NT2/D1 (cell line): ENCODE data around the gene EPB41L5.
"Not testable (repeated sequence)": the region's sequence is repeated elsewhere in the genome, so short reads cannot be mapped to it uniquely, and the experiment has no call there.

Experiments
- DNase-seq: peaks from one replicate; pipeline ENCODE4 v3.0.0-alpha.2; 2011; ENCODE audit warnings: low read depth, low spot score
- H3K27me3 ChIP-seq: 2 replicates; pipeline ENCODE4 v1.6.0; 2011; ENCODE audit warnings: mild to moderate bottlenecking; ENCODE audit not compliant: insufficient read length, insufficient read depth
- H3K36me3 ChIP-seq: 2 replicates; pipeline ENCODE4 v1.6.1; 2011; ENCODE audit warnings: mild to moderate bottlenecking, low read length, mixed read lengths; ENCODE audit not compliant: insufficient read depth, insufficient read length
- H3K4me1 ChIP-seq: 2 replicates; pipeline ENCODE4 v1.5.1; 2011; ENCODE audit not compliant: insufficient read depth, insufficient read length
- H3K4me3 ChIP-seq: 2 replicates; pipeline ENCODE4 v1.5.1; 2011; ENCODE audit warnings: low read depth; ENCODE audit not compliant: insufficient read length
- H3K9ac ChIP-seq: 2 replicates; pipeline ENCODE4 v1.6.0; 2011; ENCODE audit warnings: low read depth; ENCODE audit not compliant: insufficient read length
- H3K9me3 ChIP-seq: 2 replicates; pipeline ENCODE4 v1.5.1; 2011; ENCODE audit warnings: mild to moderate bottlenecking, low read length; ENCODE audit not compliant: insufficient read depth
- SUZ12 ChIP-seq: IDR thresholded peaks from 2 replicates; pipeline ENCODE4 v1.6.1; 2011; ENCODE audit not compliant: insufficient read length, insufficient read depth; ENCODE audit errors: extremely low read depth
- YY1 ChIP-seq: IDR thresholded peaks from 2 replicates; pipeline ENCODE4 v1.6.1; 2011; ENCODE audit not compliant: insufficient read length, insufficient read depth
- ZNF274 ChIP-seq: IDR thresholded peaks from 2 replicates; pipeline ENCODE4 v1.6.1; 2011; ENCODE audit warnings: mild to moderate bottlenecking, low read depth, low read length

EPB41L5 gene

GRCh38 chr2:120052597-120052996, 39.7 kb downstream of the EPB41L5 start:
- no peaks in the 10 kb centered on the region for H3K27me3 ChIP-seq
- DNase-seq: no peak
- peaks cover 3% of the 10 kb centered on the region for H3K36me3 ChIP-seq
- H3K4me3 ChIP-seq: no peak overlapping the region
- TF ChIP-seq SUZ12: no peak
- no peak for TF ChIP-seq YY1
- TF ChIP-seq ZNF274: no peak
- no peaks in the 10 kb centered on the region for H3K4me1 ChIP-seq
- H3K9ac ChIP-seq: no peak overlapping the region
- peaks cover 19% of the 10 kb centered on the region for H3K9me3 ChIP-seq

DNA sequence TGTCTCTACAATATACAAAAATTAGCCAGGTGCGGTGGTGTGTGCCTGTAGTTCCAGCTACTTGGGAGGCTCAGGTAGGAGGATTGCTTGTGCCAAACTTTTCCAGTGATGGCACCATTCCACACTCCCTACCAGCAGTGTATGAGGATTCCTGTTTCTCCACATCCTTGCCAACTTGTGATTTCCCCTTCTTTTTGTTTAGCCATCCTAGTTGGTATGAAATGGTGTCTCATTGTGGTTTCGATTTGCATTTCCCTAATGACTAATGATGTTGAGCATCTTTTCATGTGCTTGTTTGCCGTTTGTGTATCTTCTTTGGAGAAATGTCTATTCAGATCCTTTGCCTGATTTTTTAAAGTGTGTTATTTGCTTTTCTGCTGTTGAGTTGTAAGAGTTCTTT, 41.0 kb downstream of the EPB41L5 start:
- TF ChIP-seq YY1: no peak
- no peak for TF ChIP-seq SUZ12
- TF ChIP-seq ZNF274: no peak
- peaks cover 3% of the 10 kb centered on the region for H3K36me3 ChIP-seq
- no peak overlapping the region for H3K4me3 ChIP-seq
- no peak for DNase-seq
- no peaks in the 10 kb centered on the region for H3K27me3 ChIP-seq
- no peak overlapping the region for H3K9ac ChIP-seq
- no peaks in the 10 kb centered on the region for H3K4me1 ChIP-seq
- peaks cover 19% of the 10 kb centered on the region for H3K9me3 ChIP-seq

- Histone ChIP-seq H3K27me3 (no peaks in the 10 kb centered on the region), H3K9ac (no peak overlapping the region), H3K4me3 (no peak overlapping the region), H3K4me1 (no peaks in the 10 kb centered on the region), H3K9me3 (peaks cover 6% of the 10 kb centered on the region; the same call in 1 of the 2 replicates), H3K36me3 (peaks cover 3% of the 10 kb centered on the region)
- no peak for DNase-seq
- TF ChIP-seq YY1: no peak
- no peak for TF ChIP-seq SUZ12
- no peak for TF ChIP-seq ZNF274
Observed at GRCh38 chr2:120059483-120059882, 46.6 kb downstream of the EPB41L5 start.

GRCh38 chr2:120060088-120060623, 47.3 kb downstream of the EPB41L5 start:
- no peaks in the 10 kb centered on the region for H3K4me1 ChIP-seq
- no peaks in the 10 kb centered on the region for H3K27me3 ChIP-seq
- no peak overlapping the region for H3K9ac ChIP-seq
- DNase-seq: no peak
- peaks cover 3% of the 10 kb centered on the region for H3K36me3 ChIP-seq
- peaks cover 6% of the 10 kb centered on the region; the same call in 1 of the 2 replicates for H3K9me3 ChIP-seq
- H3K4me3 ChIP-seq: no peak overlapping the region
- TF ChIP-seq ZNF274: no peak
- TF ChIP-seq SUZ12: no peak
- no peak for TF ChIP-seq YY1

- H3K27me3 ChIP-seq: no peaks in the 10 kb centered on the region
- no peaks in the 10 kb centered on the region for H3K9me3 ChIP-seq
- DNase-seq: no peak
- no peaks in the 10 kb centered on the region for H3K4me1 ChIP-seq
- H3K4me3 ChIP-seq: no peak overlapping the region
- H3K36me3 ChIP-seq: no peaks in the 10 kb centered on the region
- H3K9ac ChIP-seq: no peak overlapping the region
- TF ChIP-seq SUZ12: no peak
- no peak for TF ChIP-seq ZNF274
- no peak for TF ChIP-seq YY1
Observed at GRCh38 chr2:120064664-120065063, 51.8 kb downstream of the EPB41L5 start.

- no peaks in the 10 kb centered on the region for H3K36me3 ChIP-seq
- DNase-seq: no peak
- no peak overlapping the region for H3K4me3 ChIP-seq
Observed at GRCh38 chr2:120066800-120067547, 54.1 kb downstream of the EPB41L5 start.

DNA sequence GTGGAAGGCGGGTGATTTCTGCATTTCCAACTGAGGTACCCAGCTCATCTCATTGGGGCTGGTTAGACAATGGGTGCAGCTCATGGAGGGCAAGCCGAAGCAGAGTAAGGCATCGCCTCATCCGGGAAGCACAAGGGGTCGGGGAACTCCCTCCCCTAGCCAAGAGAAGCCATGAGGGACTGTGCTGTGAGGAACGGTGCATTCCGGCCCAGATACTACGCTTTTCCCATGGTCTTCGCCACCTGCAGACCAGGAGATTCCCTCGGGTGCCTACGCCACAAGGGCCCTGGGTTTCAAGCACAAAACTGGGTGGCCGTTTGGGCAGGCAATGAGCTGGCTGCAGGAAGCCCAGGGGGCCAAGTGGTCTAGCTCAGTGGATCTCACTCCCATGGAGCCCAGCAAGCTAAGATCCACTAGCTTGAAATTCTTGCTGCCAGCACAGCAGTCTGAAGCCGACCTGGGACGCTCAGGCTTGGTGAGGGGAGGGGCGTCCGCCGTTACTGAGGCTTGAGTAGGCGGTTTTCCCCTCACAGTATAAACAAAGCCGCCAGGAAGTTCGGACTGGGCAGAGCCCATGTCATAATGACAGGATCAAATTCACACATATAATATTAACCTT, 55.3 kb downstream of the EPB41L5 start:
- not testable (repeated sequence) for H3K9ac ChIP-seq, H3K4me1 ChIP-seq, H3K27me3 ChIP-seq, DNase-seq, H3K4me3 ChIP-seq, H3K9me3 ChIP-seq, H3K36me3 ChIP-seq

More at GRCh38 chr2:120066800-120067547, 54.1 kb downstream of the EPB41L5 start:
- H3K27me3 ChIP-seq: no peaks in the 10 kb centered on the region
- H3K9me3 ChIP-seq: no peaks in the 10 kb centered on the region
- TF ChIP-seq SUZ12: no peak
- no peak for TF ChIP-seq YY1
- no peak for TF ChIP-seq ZNF274
- no peaks in the 10 kb centered on the region for H3K4me1 ChIP-seq
- H3K9ac ChIP-seq: no peak overlapping the region
